ENCODE measurements around the gene CCN2.

DNA sequence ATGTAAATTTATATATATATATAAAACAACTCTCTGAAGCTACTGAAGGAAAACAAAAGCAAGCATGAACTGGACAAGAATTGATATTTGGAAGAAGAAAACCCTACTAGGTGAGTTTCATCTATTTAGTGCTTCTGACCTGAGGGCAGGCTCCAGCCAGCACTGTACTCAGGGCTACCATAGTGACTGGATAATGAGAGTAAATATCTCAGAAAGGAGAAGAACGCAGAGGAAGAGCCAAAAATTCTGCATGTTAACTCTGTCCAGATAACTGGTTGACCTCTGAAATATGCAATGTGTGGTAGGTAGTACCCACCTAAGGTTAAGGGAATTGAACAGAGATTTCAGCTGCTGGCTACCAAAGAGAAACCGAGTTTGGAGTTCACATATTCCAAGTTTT is 41.4 kb upstream of the CCN2 start:
- TF ChIP-seq, protein P1, sequence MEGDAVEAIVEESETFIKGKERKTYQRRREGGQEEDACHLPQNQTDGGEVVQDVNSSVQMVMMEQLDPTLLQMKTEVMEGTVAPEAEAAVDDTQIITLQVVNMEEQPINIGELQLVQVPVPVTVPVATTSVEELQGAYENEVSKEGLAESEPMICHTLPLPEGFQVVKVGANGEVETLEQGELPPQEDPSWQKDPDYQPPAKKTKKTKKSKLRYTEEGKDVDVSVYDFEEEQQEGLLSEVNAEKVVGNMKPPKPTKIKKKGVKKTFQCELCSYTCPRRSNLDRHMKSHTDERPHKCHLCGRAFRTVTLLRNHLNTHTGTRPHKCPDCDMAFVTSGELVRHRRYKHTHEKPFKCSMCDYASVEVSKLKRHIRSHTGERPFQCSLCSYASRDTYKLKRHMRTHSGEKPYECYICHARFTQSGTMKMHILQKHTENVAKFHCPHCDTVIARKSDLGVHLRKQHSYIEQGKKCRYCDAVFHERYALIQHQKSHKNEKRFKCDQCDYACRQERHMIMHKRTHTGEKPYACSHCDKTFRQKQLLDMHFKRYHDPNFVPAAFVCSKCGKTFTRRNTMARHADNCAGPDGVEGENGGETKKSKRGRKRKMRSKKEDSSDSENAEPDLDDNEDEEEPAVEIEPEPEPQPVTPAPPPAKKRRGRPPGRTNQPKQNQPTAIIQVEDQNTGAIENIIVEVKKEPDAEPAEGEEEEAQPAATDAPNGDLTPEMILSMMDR (IDR thresholded peaks at IDR 0.05): no peak
- no peak for TF ChIP-seq HDAC2 (IDR thresholded peaks at IDR 0.05)
- no peak for TF ChIP-seq EP300 (IDR thresholded peaks at IDR 0.05)

All from A549 (cell line).